ENCODE results near the gene SCGN. TPM values are rescaled to one million over a fixed set of nuclear protein-coding genes. Genes with fewer than 3 reads are reported as not detected.

The SCGN gene
- total RNA-seq, 6 experiments from 2014 or later = 0.74 to 2.2 (median 0.99) TPM

DNA sequence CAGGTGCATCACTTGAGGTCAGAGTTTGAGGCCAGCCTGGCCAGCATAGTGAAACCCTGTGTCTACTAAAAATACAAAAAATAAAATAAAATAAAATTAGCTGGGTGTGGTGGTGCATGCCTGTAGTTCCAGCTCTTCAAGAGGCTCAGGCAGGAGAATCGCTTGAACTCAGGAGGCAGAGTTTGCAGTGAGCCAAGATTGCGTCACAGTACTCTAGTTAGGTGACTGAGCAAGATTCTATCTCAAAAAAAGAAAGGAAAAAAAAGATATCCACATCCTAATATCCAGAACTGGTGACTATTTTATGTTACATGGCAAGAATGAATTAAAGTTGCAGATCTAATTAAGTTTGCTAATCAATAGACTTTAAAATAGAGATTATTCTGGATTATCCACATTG lies 32.5 kb downstream of the SCGN start:
- no peak for TF ChIP-seq POLR2A (IDR thresholded peaks at IDR 0.05)
- TF ChIP-seq, protein P1, sequence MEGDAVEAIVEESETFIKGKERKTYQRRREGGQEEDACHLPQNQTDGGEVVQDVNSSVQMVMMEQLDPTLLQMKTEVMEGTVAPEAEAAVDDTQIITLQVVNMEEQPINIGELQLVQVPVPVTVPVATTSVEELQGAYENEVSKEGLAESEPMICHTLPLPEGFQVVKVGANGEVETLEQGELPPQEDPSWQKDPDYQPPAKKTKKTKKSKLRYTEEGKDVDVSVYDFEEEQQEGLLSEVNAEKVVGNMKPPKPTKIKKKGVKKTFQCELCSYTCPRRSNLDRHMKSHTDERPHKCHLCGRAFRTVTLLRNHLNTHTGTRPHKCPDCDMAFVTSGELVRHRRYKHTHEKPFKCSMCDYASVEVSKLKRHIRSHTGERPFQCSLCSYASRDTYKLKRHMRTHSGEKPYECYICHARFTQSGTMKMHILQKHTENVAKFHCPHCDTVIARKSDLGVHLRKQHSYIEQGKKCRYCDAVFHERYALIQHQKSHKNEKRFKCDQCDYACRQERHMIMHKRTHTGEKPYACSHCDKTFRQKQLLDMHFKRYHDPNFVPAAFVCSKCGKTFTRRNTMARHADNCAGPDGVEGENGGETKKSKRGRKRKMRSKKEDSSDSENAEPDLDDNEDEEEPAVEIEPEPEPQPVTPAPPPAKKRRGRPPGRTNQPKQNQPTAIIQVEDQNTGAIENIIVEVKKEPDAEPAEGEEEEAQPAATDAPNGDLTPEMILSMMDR (IDR thresholded peaks at IDR 0.05) = no peak
- ATAC-seq (no peak), DNase-seq (no peak)
- intact Hi-C loops (cut with DNase I) = no loop called here
- 32% methylated on average over 2 of the region's 2 CpGs for WGBS (ENCODE audit: insufficient coverage, low coverage, low lambda C conversion rate, missing lambda C conversion rate)
- Histone ChIP-seq H3K4me3 (no peak overlapping the region), H3K9me3 (no peaks in the 10 kb centered on the region), H3K27me3 (no peaks in the 10 kb centered on the region), H3K27ac (no peak overlapping the region), H3K36me3 (no peaks in the 10 kb centered on the region), H3K4me1 (no peaks in the 10 kb centered on the region)

DNA sequence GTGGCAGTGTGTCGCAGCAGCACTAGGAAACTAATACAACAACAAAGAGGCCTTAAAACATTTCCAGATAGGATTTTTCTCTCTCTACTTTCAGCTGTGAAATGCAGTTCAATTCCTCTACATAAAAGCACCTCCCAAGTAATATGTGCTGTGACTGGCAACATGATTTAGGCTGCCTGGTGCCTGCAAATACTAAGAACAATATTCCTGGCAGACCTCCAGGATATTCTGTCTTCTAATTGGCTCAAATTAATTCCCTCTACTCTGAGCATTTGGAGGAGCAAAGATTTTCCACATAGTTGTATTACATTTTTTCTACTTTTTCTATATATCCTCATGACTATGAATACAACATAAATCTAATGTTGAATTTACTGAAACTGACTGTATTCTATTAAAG lies 33.2 kb downstream of the SCGN start:
- WGBS (ENCODE audit: insufficient coverage, low coverage, low lambda C conversion rate, missing lambda C conversion rate) = 0% methylated on average over 1 of the region's 1 CpG
- Histone ChIP-seq H3K27me3 (no peaks in the 10 kb centered on the region), H3K36me3 (no peaks in the 10 kb centered on the region), H3K4me3 (no peak overlapping the region), H3K9me3 (no peaks in the 10 kb centered on the region), H3K4me1 (no peaks in the 10 kb centered on the region), H3K27ac (no peak overlapping the region)
- no peak for ATAC-seq
- no peak for DNase-seq
- no peak for TF ChIP-seq POLR2A (IDR thresholded peaks at IDR 0.05)
- TF ChIP-seq, protein P1 (IDR thresholded peaks at IDR 0.05) = no peak
- intact Hi-C loops (cut with DNase I) = no loop called here

DNA sequence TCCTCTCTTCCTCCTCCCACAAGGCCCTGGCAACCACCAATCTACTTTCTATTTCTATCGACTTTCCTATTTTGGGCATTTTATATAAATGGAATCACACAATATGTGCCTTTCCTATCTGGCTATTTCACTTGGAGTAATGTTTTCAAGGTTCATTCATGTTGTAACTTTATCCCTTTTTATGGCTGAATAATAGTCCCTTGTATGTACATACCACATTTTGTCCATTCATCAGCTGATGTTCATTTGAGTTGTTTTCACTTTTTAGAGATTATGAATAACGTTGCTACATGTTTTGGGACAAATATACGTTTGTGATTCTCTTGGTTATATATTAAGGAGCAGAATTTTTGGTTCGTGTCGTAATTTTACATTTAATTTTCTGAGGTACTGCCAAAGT lies 33.9 kb downstream of the SCGN start:
- Histone ChIP-seq H3K9me3 (no peaks in the 10 kb centered on the region), H3K27ac (no peak overlapping the region), H3K36me3 (no peaks in the 10 kb centered on the region), H3K27me3 (no peaks in the 10 kb centered on the region), H3K4me1 (no peaks in the 10 kb centered on the region), H3K4me3 (no peak overlapping the region)
- intact Hi-C loops (cut with DNase I) = no loop called here
- ATAC-seq (no peak), DNase-seq (no peak)
- TF ChIP-seq POLR2A (IDR thresholded peaks at IDR 0.05) = no peak
- TF ChIP-seq, protein P1 (IDR thresholded peaks at IDR 0.05) = no peak
- 66% methylated on average over 5 of the region's 5 CpGs for WGBS (ENCODE audit: insufficient coverage, low coverage, low lambda C conversion rate, missing lambda C conversion rate)

DNA sequence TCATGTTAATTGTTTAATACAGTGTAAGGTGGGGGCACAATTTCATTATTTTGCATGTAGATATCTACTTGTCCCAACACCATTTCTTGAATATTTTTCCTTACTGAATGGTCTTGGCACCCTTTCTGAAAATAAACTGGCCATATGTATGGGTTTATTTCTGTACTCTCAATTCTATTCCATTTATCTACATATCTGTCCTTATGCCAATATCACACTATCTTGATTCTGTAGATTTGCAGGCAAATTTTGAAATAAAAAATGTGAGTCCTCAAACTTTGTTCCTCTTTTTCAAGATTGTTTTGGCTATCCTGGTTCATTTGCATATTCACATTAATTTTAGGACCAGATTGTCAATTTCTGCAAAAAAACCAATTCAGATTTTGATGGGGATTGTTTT lies 34.8 kb downstream of the SCGN start:
- no peak for TF ChIP-seq POLR2A (IDR thresholded peaks at IDR 0.05)
- TF ChIP-seq, protein P1 (IDR thresholded peaks at IDR 0.05) = no peak
- ATAC-seq = no peak
- intact Hi-C loops (cut with DNase I) = no loop called here

DNA sequence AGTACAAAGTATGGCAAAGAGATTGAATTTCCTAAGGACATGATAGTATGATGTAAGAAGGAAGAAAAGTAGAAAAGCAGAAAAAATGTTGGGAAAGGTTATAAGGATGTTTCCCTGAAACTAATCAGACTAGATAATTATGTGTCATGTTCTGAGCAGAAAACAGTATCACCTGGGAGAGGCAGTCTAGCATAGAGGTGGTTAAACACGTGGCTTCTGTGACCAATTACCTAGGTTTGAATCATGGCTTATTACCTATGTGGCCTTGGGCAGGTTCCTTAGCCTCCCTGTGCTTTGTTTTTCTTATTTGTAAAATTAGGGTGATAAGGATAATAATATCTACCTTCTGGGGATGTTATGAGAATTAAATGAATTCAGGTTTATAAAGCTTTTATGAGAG lies 38.0 kb downstream of the SCGN start:
- H3K36me3 ChIP-seq = no peaks in the 10 kb centered on the region
- no peaks in the 10 kb centered on the region for H3K27me3 ChIP-seq
- H3K27ac ChIP-seq = no peak overlapping the region
- ATAC-seq (no peak), DNase-seq (no peak)
- intact Hi-C loops (cut with DNase I) = no loop called here
- no peaks in the 10 kb centered on the region for H3K4me1 ChIP-seq
- no peak overlapping the region for H3K4me3 ChIP-seq
- 67% methylated on average over 1 of the region's 1 CpG for WGBS (ENCODE audit: insufficient coverage, low coverage, low lambda C conversion rate, missing lambda C conversion rate)
- no peak for TF ChIP-seq POLR2A (IDR thresholded peaks at IDR 0.05)
- TF ChIP-seq, protein P1 (IDR thresholded peaks at IDR 0.05) = no peak
- H3K9me3 ChIP-seq = no peaks in the 10 kb centered on the region

More for the DNA sequence above, 34.8 kb downstream of the SCGN start:
- no peak for DNase-seq
- no peaks in the 10 kb centered on the region for H3K27me3 ChIP-seq
- no peaks in the 10 kb centered on the region for H3K4me1 ChIP-seq
- no peaks in the 10 kb centered on the region for H3K36me3 ChIP-seq
- H3K27ac ChIP-seq = no peak overlapping the region
- H3K4me3 ChIP-seq = no peak overlapping the region
- H3K9me3 ChIP-seq = no peaks in the 10 kb centered on the region

All from right lobe of liver (tissue), 6 donors.